Transverse colon (tissue), 3 donors: ENCODE measurements around the gene LEPR.

ENCODE experiments used
- CTCF ChIP-seq, 5 experiments: fragments of 200-600 bp in 3 of 5; fragments of 450-650 bp in 2 of 5; sonication (generic) in 3 of 5; IDR thresholded peaks; 1 replicate in 2 of 5; 2 replicates in 3 of 5; pipeline ENCODE4 v1.5.1; 2016 to 2017; ENCODE audit warnings: antibody characterized with exemption in 5 of 5, inconsistent platforms in 3 of 5, mild to moderate bottlenecking in 2 of 5, moderate library complexity in 1 of 5
- EP300 ChIP-seq: sonication (generic); formaldehyde crosslinking; IDR thresholded peaks from one replicate; pipeline ENCODE4 v1.6.1; 2017; ENCODE audit warnings: antibody characterized with exemption, low read depth
- POLR2A ChIP-seq: fragments of 450-650 bp; IDR thresholded peaks from one replicate; pipeline ENCODE4 v1.6.1; 2016; ENCODE audit warnings: antibody characterized with exemption, mild to moderate bottlenecking, moderate library complexity

GRCh38 chr1:65407877-65408276 is 12.6 kb upstream of the LEPR start:
- TF ChIP-seq EP300 (no peak), POLR2A (no peak), CTCF (IDR thresholded peaks at IDR 0.05) (no peak)
